DMS53 treated with DMSO at 0.1 percent for 48 hours (cell line): ENCODE results near the gene PANX2.
"Not testable (repeated sequence)": the region's sequence is repeated elsewhere in the genome, so short reads cannot be mapped to it uniquely, and the experiment has no call there.

ENCODE experiments used
- DNase-seq: peaks from one replicate; lab custom pipeline; 2025; ENCODE audit not compliant: unreplicated experiment; lab: John Stamatoyannopoulos, UW

Gene PANX2, protein sequence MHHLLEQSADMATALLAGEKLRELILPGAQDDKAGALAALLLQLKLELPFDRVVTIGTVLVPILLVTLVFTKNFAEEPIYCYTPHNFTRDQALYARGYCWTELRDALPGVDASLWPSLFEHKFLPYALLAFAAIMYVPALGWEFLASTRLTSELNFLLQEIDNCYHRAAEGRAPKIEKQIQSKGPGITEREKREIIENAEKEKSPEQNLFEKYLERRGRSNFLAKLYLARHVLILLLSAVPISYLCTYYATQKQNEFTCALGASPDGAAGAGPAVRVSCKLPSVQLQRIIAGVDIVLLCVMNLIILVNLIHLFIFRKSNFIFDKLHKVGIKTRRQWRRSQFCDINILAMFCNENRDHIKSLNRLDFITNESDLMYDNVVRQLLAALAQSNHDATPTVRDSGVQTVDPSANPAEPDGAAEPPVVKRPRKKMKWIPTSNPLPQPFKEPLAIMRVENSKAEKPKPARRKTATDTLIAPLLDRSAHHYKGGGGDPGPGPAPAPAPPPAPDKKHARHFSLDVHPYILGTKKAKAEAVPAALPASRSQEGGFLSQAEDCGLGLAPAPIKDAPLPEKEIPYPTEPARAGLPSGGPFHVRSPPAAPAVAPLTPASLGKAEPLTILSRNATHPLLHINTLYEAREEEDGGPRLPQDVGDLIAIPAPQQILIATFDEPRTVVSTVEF

GRCh38 chr22:50170453-50171318 lies at the start of gene PANX2:
TSS of gene PANX2 (plus strand) at chr22:50170731. CDS start at chr22:50170731, 0 bp downstream.
- DNase-seq, result no peak

DNA sequence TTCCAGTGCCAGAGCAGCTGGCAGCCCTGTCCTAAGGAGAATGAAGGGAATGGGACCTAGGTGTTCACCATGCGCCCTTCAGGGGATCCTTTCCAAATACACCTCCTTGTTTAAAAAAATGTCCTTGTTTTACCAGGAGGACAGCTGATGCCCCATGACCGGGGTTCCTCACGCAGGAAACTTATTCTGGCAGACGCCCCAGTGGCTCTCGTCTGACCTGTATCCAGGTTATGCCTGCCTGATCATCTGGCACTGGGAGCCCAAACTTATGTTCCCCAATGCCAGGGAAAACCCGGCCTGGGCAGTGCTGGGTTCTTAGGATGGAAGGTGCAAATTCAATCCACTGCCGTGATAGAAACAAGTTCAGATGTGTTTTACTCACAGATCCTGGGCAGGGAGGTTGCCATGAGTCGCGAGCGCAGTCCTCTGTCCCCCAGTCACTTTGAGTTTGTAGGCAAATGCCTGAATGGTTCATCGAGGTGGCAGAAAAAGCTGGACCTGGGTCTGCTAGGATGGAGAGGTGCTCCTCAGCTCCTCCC lies 49.3 kb upstream of the PANX2 start:
- DNase-seq, result no peak

- DNase-seq, result no peak
Observed at GRCh38 chr22:50123119-50123518, 47.4 kb upstream of the PANX2 start.

DNA sequence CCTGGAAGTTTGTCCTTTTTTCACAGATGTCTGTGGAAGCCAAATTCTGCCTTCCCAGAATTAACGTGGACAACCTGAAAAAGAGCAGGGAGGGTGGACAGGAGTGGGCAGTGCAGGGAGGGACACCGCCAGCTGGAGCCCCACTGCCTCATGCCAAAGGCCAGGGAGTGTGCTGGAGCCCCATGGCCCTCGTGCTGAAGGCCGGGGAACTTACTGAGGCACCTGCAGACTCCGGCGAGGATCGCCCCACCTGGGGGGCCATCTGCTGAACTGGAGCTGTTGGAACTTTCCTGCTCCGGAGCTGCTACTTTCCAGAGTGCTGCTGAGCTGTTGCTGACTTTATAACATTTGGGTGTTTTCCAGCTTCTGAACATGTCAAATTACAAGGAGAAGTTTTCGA lies 45.5 kb upstream of the PANX2 start:
- no peak for DNase-seq

DNA sequence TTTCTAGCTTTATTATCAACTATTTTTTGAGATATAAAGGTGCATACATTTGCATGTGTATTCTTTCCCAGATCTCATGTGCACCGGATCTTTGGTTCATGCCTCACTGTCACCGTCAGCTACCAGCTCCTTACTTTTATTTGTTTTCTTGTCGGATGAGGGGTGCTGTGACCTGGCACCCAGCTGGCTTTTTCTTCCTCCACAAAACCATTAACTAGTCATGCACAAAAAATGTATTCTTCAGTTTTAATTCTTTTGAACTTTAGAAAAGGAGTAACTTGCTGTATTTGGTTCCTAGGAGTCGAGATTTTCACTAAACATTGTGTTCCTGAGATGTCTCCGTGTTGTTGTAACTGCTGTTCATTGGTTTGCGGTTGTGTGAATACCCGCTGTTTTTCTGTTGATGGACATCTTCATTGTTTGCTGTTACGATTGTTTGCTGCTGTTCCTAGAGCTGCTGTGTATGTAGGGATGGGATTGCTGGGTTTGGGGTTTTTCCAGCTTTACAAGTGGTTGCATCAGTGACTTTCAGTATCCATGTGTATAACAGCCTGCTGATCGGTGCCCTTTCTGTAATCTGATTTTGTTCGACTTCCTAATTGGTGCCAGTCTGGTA lies 41.3 kb upstream of the PANX2 start:
- DNase-seq, result no peak

GRCh38 chr22:50131894-50132293 lies 38.6 kb upstream of the PANX2 start:
- no peak for DNase-seq

DNA sequence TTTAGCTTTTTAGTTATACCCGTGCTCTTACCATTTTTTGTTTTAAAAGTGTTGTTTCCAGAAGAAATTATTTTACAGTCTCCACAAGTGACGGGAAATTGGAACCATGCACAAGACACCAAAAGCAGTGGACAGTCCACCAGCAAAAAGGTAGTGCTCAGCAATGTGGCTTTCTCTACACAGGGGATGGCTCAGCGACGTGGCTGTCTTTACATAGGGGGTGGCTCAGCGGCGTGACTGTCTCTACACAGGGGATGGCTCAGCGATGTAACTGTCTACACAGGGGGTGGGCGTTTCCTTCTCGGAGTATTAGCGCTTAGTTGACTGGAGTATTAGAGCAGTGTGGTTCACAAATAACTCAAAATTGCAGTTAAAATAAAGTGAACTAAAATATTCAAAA lies 36.0 kb upstream of the PANX2 start:
- no peak for DNase-seq

DNA sequence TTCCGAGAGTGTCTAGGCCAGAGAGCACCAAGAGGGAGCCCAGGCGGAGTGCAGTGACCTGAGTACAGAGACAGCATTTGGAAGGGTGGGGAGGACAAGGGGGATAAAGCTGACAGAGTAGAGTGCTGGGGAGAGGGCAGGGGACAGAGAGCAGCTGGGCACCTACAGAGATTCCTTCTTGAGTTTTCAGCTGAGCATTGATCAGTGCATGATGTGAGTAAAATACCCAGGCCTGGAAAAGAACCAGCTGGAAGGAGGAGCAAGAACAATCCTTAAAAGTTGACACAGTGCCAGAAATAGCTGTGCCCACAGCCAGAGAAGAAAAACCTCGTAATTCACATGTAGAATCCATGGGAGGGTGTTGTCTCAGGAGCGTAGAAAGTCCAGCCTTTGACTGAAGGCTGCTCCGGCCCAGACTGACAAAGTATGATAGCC lies 33.9 kb upstream of the PANX2 start:
- DNase-seq, result no peak

- not testable (repeated sequence) for DNase-seq
Observed at GRCh38 chr22:50137277-50137676, 33.3 kb upstream of the PANX2 start.

GRCh38 chr22:50138041-50138440 lies 32.5 kb upstream of the PANX2 start:
- no peak for DNase-seq

GRCh38 chr22:50138988-50139387 lies 31.5 kb upstream of the PANX2 start:
- DNase-seq, result no peak

DNA sequence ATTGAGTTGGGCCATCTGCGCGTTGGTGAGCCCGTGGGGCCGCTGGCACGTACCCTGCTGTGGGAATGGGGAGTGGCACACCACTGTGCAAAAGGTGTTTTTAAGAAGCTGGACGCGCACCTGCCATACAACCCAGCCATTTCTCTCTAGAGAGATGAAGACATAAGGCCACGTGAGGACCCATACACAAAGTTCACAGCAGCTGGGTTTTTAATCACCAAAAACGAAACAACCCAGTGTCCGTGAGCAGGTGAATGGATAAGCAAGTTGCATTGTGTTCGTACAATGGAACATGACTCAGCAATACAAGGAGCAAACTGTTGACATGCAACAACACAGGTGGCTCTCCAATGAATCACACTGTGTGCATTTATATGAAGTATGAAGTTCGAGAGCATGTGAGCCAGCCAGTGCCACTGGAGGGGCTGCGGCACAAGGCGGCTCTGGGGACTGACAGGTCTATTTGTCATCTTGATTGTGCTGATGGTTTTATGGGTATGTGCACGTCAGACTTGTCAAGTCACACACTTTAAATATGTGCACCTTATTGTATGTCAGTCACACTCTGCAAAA lies 30.6 kb upstream of the PANX2 start:
- DNase-seq, result peak; percentile 88

GRCh38 chr22:50140615-50141014 lies 29.9 kb upstream of the PANX2 start:
- DNase-seq, result no peak

- DNase-seq, result peak; percentile 54
Observed at GRCh38 chr22:50141462-50141861, 29.1 kb upstream of the PANX2 start.

DNA sequence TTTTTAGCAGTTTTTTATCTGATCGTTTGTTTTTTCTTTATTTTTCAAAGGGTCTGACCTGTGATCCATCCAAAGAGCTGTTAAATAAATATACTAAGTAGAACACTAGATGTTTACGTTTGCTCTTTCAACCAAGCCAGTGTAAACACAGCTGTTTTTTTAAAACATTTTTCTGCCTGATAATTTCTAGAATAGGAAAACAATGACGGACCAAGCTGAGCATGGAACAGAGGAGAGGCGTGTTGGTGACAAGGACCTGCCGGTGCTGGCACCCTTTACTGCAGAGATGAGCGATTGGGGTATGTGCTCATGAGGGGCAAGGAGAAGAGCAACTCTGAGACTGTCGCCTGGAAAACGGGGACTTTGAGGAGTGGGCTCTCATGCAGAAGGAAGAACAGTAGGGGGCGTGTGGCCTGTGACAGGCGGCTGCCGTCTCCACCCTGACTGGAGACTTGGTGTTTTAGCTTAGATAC lies 28.6 kb upstream of the PANX2 start:
- DNase-seq, result peak; percentile 67

DNA sequence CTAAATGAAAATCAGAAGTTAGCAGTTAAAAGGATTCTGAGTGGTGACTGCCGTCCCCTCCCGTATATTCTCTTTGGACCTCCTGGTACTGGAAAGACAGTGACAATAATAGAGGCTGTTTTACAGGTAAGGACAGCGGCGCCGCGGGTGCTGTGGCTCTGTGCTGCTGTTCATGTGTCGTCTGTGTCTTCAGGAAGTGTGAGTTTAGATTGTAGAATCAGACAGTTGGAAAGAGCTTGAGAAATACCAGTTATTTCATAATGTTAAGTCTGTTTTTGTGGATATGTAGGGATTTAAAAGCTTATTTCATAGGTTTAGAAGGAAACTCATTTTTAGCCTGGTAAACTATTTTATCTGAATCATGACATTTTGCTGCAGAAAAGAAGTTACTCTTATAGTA lies 27.4 kb upstream of the PANX2 start:
- DNase-seq, result no peak

DNA sequence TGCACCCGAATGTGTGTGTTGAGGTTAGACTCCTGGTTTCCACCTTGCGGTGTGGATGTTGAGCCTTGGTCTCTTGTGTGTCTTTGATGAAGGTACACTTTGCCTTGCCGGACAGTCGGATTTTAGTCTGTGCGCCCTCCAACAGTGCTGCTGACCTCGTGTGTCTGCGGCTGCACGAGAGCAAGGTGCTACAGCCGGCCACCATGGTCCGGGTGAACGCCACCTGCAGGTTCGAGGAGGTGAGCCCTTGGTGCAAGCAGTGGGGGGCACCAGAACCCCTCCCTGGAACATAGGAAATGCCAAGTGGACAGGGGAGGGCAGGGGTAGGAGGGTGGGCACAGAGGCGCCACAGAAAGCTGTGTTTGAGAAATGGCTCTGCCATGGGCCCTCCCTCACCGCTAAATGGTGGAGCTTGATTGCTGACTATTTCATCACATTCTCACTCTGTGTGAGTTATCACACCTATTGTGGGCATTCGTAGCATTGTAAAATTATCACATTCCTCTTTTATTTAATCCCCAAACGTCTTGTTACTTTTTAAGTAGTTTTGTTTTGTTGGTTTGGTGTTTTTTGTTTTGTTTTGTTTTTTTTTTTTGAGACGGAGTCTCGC lies 26.4 kb upstream of the PANX2 start:
- no peak for DNase-seq

DNA sequence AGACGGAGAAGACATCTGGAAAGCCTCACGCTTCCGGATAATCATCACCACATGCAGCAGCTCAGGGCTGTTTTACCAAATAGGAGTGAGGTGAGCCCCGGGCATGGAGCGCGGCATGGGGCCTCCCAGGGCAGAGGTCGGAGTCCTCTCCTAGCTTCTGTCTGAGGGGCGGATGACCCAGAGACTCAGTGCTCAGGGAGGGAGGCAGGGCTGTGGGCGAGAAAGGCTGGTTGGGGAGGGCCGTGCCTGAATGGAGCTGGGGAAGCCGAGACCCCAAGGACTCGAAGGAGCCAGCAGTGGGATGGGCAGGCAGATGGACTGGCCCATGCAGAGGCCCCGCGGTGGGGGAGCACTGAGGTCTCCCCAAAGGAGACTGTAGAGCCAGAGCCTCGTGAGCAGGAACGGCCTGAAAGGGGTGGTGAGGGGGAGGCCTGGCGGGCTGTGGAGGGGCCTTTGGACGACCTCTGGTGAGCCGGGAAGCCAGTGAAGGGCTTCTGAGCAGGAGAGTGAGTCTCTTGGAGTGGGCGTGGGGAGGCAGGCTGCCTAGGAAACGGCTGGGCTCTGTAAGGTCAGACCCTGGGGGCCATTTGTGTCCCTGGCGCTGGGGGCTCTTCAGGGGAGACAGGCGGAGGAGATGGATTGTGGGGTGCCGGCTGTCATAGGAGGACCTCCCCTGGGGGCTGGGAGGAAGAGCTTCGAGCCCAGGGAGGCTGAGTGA lies 24.7 kb upstream of the PANX2 start:
- no peak for DNase-seq
